SK-N-SH treated with all-trans-retinoic acid at 6 μM for 48 hours (cell line): Measurements from ENCODE around the gene DDX10.

Source experiments
- BACH2 ChIP-seq: fragments of 250-450 bp; sonication (Bioruptor Pico); IDR thresholded peaks from 2 replicates; pipeline ENCODE4 v1.9.0; 2021; ENCODE audit warnings: mild to moderate bottlenecking, borderline replicate concordance
- ESRRG ChIP-seq: fragments of 250-450 bp; sonication (Bioruptor Pico); IDR thresholded peaks from 2 replicates; pipeline ENCODE4 v1.6.1; 2021; ENCODE audit warnings: mild to moderate bottlenecking
- ISL1 ChIP-seq: fragments of 250-450 bp; sonication (Bioruptor Pico); IDR thresholded peaks from 2 replicates; pipeline ENCODE4 v2.1.2; 2022; ENCODE audit warnings: mild to moderate bottlenecking, moderate library complexity
- POU6F1 ChIP-seq: fragments of 250-450 bp; sonication (Bioruptor Pico); IDR thresholded peaks from 2 replicates; pipeline ENCODE4 v1.8.0; 2021; ENCODE audit warnings: low read depth, mild to moderate bottlenecking, moderate library complexity, borderline replicate concordance
- RARB ChIP-seq: fragments of 250-450 bp; sonication (Bioruptor Pico); IDR thresholded peaks from 2 replicates; pipeline ENCODE4 v1.8.0; 2021; ENCODE audit warnings: mild to moderate bottlenecking, moderate library complexity
- SNAI2 ChIP-seq: fragments of 250-450 bp; sonication (Bioruptor Pico); IDR thresholded peaks from 2 replicates; pipeline ENCODE4 v1.5.0; 2020; ENCODE audit warnings: mild to moderate bottlenecking, moderate library complexity
- TCF4 ChIP-seq: fragments of 250-450 bp; sonication (Bioruptor Pico); IDR thresholded peaks from 2 replicates; pipeline ENCODE4 v1.8.0; 2021; ENCODE audit warnings: mild to moderate bottlenecking, moderate library complexity, borderline replicate concordance
- TOX ChIP-seq: fragments of 250-450 bp; sonication (Bioruptor Pico); IDR thresholded peaks from 2 replicates; pipeline ENCODE4 v1.8.0; 2021; ENCODE audit warnings: mild to moderate bottlenecking, moderate library complexity, borderline replicate concordance
- ZC3H10 ChIP-seq: fragments of 250-450 bp; sonication (Bioruptor Pico); IDR thresholded peaks from 2 replicates; pipeline ENCODE4 v1.5.1; 2021; ENCODE audit warnings: mild to moderate bottlenecking, moderate library complexity
- ZFP3 ChIP-seq: fragments of 250-450 bp; sonication (Bioruptor Pico); IDR thresholded peaks from 2 replicates; pipeline ENCODE4 v1.5.0; 2020; ENCODE audit warnings: mild to moderate bottlenecking, moderate library complexity
- ZFP30 ChIP-seq: fragments of 450-650 bp; formaldehyde crosslinking; IDR thresholded peaks from 2 replicates; pipeline ENCODE4 v1.5.0; 2022; ENCODE audit warnings: mild to moderate bottlenecking, moderate library complexity
- TF ChIP-seq, protein P1 (sequence below): fragments of 250-450 bp; sonication (Bioruptor Pico); IDR thresholded peaks from 2 replicates; pipeline ENCODE4 v1.8.0; 2020; ENCODE audit warnings: mild to moderate bottlenecking, moderate library complexity, borderline replicate concordance

DNA sequence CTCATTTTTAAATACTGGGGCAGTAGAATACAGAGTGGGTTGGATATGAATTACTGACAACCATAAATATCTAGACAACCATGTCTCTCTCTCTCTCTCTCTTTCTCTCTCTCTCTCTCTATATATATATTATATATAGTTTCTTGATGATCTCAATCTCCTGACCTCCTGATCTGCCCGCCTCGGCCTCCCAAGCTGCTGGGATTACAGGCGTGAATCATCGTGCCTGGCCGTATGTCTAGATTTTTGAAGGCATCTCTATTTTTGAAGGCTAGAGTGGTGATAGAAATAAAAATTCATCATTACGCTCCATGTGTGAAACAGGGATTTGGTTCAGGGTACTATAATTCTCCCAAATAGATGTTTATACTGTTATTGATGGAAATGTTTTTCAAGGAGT lies 84.1 kb downstream of the DDX10 start:
- TF ChIP-seq ISL1 (CRISPR knock-in tag) = no peak
- TF ChIP-seq POU6F1 (CRISPR knock-in tag) = no peak
- no peak for TF ChIP-seq TOX (CRISPR knock-in tag)
- no peak for TF ChIP-seq ZFP3 (CRISPR knock-in tag)
- TF ChIP-seq SNAI2 (CRISPR knock-in tag) = no peak
- TF ChIP-seq BACH2 (CRISPR knock-in tag) = no peak
- TF ChIP-seq RARB (CRISPR knock-in tag) = no peak
- TF ChIP-seq TCF4 (CRISPR knock-in tag) = no peak
- no peak for TF ChIP-seq ZC3H10
- TF ChIP-seq, protein P1, sequence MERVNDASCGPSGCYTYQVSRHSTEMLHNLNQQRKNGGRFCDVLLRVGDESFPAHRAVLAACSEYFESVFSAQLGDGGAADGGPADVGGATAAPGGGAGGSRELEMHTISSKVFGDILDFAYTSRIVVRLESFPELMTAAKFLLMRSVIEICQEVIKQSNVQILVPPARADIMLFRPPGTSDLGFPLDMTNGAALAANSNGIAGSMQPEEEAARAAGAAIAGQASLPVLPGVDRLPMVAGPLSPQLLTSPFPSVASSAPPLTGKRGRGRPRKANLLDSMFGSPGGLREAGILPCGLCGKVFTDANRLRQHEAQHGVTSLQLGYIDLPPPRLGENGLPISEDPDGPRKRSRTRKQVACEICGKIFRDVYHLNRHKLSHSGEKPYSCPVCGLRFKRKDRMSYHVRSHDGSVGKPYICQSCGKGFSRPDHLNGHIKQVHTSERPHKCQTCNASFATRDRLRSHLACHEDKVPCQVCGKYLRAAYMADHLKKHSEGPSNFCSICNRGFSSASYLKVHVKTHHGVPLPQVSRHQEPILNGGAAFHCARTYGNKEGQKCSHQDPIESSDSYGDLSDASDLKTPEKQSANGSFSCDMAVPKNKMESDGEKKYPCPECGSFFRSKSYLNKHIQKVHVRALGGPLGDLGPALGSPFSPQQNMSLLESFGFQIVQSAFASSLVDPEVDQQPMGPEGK = no peak
- no peak for TF ChIP-seq ZFP30 (CRISPR knock-in tag)
- TF ChIP-seq ESRRG (CRISPR knock-in tag) = no peak
